Endothelial cell of umbilical vein (primary cell): ENCODE data around the gene SYNM. TPM values are rescaled to one million over a fixed set of nuclear protein-coding genes. Genes with fewer than 3 reads are reported as not detected.

Experiments used
- BruUV-seq: library from RNA; stranded (reverse); fragments of 400-500 nt; replicated peaks from 2 replicates; lab custom pipeline; 2021; lab: Mats Ljungman, UMichigan
- CTCF ChIA-PET: fragments of 300-600, 350-600 bp; sonication (Branson Sonifier 250); formaldehyde crosslinking; loops from one replicate; lab custom pipeline; 2021; ENCODE audit warnings: antibody characterized with exemption, inconsistent platforms; lab: Charles Lee
- POLR2A ChIA-PET: fragments of 300-600, 350-600 bp; sonication (Branson Sonifier 250); formaldehyde crosslinking; loops from one replicate; lab custom pipeline; 2021; ENCODE audit warnings: antibody characterized with exemption, inconsistent platforms; lab: Charles Lee
- DNase-seq: peaks from one replicate; pipeline ENCODE4 v3.0.0-alpha.2; 2011; ENCODE audit warnings: low read depth, low spot score
- FAIRE-seq: peaks from 2 replicates; lab custom pipeline; 2011; peaks lifted over from hg19 to GRCh38; lab: Jason Lieb, UNC
- H2AFZ ChIP-seq: 2 replicates; pipeline ENCODE4 v1.6.0; 2012; ENCODE audit warnings: low read depth, low read length, control low read depth, inconsistent platforms
- H3K27ac ChIP-seq: 2 replicates; pipeline ENCODE4 v1.5.1; 2011; ENCODE audit warnings: low read depth, mild to moderate bottlenecking, control low read depth, low read length, moderate library complexity; ENCODE audit not compliant: insufficient read depth
- H3K27me3 ChIP-seq, 2 experiments: 2 replicates each; pipeline versions ENCODE4 v1.6.0 to v1.6.1; 2011; ENCODE audit warnings: low read length in 2 of 2, mixed read lengths in 1 of 2; ENCODE audit not compliant: control insufficient read depth in 2 of 2, insufficient read depth in 2 of 2
- H3K36me3 ChIP-seq, 2 experiments: 2 replicates in 1 of 2; 3 replicates in 1 of 2; pipeline ENCODE4 v1.5.1; 2011; ENCODE audit warnings: low read length in 2 of 2, mild to moderate bottlenecking in 1 of 2, moderate library complexity in 1 of 2; ENCODE audit not compliant: control insufficient read depth in 2 of 2, insufficient read depth in 2 of 2; ENCODE audit errors: extremely low read depth in 1 of 2
- H3K4me1 ChIP-seq: 3 replicates; pipeline ENCODE4 v1.5.1; 2011; ENCODE audit warnings: mild to moderate bottlenecking, low read length; ENCODE audit not compliant: control insufficient read depth, insufficient read depth; ENCODE audit errors: extremely low read depth
- H3K4me2 ChIP-seq: 2 replicates; pipeline ENCODE4 v1.6.1; 2011; ENCODE audit warnings: low read length, control low read depth, mixed read lengths; ENCODE audit not compliant: insufficient read depth
- H3K4me3 ChIP-seq, 3 experiments: fragments of 200-600 bp in 1 of 3; sonication (generic), shearing (Covaris generic) in 1 of 3; replicated peaks in 1 of 3; 2 replicates each; pipeline ENCODE4 v1.5.1; 2011 to 2016; ENCODE audit warnings: control low read depth in 3 of 3, low read length in 3 of 3, mild to moderate bottlenecking in 2 of 3, inconsistent platforms in 1 of 3, low read depth in 1 of 3, moderate library complexity in 1 of 3; ENCODE audit not compliant: insufficient read depth in 1 of 3
- H3K79me2 ChIP-seq: 2 replicates; pipeline ENCODE4 v1.6.0; 2012; ENCODE audit warnings: low read length, inconsistent platforms; ENCODE audit not compliant: control insufficient read depth, insufficient read depth
- H3K9ac ChIP-seq: replicated peaks from 2 replicates; pipeline ENCODE3; 2011; ENCODE audit warnings: low read length, control low read depth; ENCODE audit not compliant: insufficient read depth; ENCODE audit errors: extremely low read depth
- H3K9me1 ChIP-seq: replicated peaks from 3 replicates; pipeline ENCODE4 v1.6.0; 2011; ENCODE audit warnings: mild to moderate bottlenecking, low read length; ENCODE audit not compliant: control insufficient read depth, insufficient read depth; ENCODE audit errors: extremely low read depth
- H3K9me3 ChIP-seq: replicated peaks from 2 replicates; pipeline ENCODE4 v1.5.1; 2012; ENCODE audit warnings: low read length, inconsistent platforms; ENCODE audit not compliant: control insufficient read depth, insufficient read depth
- H4K20me1 ChIP-seq: replicated peaks from 2 replicates; pipeline ENCODE3; 2011; ENCODE audit warnings: mild to moderate bottlenecking, low read length; ENCODE audit not compliant: control insufficient read depth, insufficient read depth; ENCODE audit errors: extremely low read depth
- EZH2 ChIP-seq: IDR thresholded peaks from 2 replicates; pipeline ENCODE4 v1.6.1; 2012; ENCODE audit warnings: borderline replicate concordance, low read depth, mild to moderate bottlenecking, moderate library complexity, low read length, inconsistent platforms; ENCODE audit not compliant: severe bottlenecking
- FOS ChIP-seq: IDR thresholded peaks from 2 replicates; pipeline ENCODE4 v1.6.1; 2011; ENCODE audit warnings: mild to moderate bottlenecking, low read length, moderate library complexity, borderline replicate concordance; ENCODE audit not compliant: insufficient read depth
- GATA2 ChIP-seq: IDR thresholded peaks from 2 replicates; pipeline ENCODE4 v1.7.0; 2011; ENCODE audit warnings: low read depth, mild to moderate bottlenecking, moderate library complexity, mixed read lengths, low read length; ENCODE audit not compliant: insufficient read length, insufficient read depth
- JUN ChIP-seq: IDR thresholded peaks from 2 replicates; pipeline ENCODE4 v1.6.1; 2011; ENCODE audit warnings: borderline replicate concordance, low read depth; ENCODE audit not compliant: insufficient read length, insufficient read depth
- MYC ChIP-seq: IDR thresholded peaks from one replicate; pipeline ENCODE4 v1.6.1; 2011; ENCODE audit warnings: mild to moderate bottlenecking, low read depth, low read length
- POLR2A ChIP-seq: IDR thresholded peaks from 2 replicates; pipeline ENCODE4 v1.6.1; 2012; ENCODE audit warnings: low read depth, mild to moderate bottlenecking, control low read depth, low read length
- POLR2AphosphoS5 ChIP-seq: IDR thresholded peaks from 2 replicates; pipeline ENCODE4 v1.6.1; 2012; ENCODE audit warnings: low read depth, mild to moderate bottlenecking, control low read depth, low read length, moderate library complexity; ENCODE audit not compliant: insufficient read depth
- dilution Hi-C: fragments of 300-500 bp; cut with MboI; formaldehyde crosslinking; loops from one replicate; pipeline ENCODE4 v1.15.0; 2019; ENCODE audit warnings: low sequenced_read_pairs; ENCODE audit not compliant: extremely low pct_ligation_motif_present
- intact Hi-C: fragments of 100-400 bp; cut with micrococcal nuclease; formaldehyde crosslinking; loops from one replicate; pipeline ENCODE4 v1.10.0; 2022
- polyA plus RNA-seq, 4 experiments: library from polyadenylated mRNA; depleted of rRNA in 3 of 4; stranded (reverse) in 3 of 4; unstranded in 1 of 4; fragments of >200 nt; gene quantifications; 2 replicates each; pipeline versions ENCODE4 v1.2.1 to v1.2.3, GENCODE V29; 2011 to 2012; ENCODE audit warnings: missing spikeins in 1 of 4
- total RNA-seq: library from RNA; stranded (reverse); gene quantifications from 2 replicates; pipeline ENCODE4 v1.2.3, GENCODE V29; 2021
- TF ChIP-seq, protein P1 (sequence below), 2 donors: IDR thresholded peaks; 1 replicate in 1 of 2; 2 replicates in 1 of 2; pipeline ENCODE4 v1.5.1; 2011; ENCODE audit warnings: low read length in 2 of 2, mild to moderate bottlenecking in 2 of 2, moderate library complexity in 2 of 2, control low read depth in 1 of 2, inconsistent platforms in 1 of 2, low read depth in 1 of 2; ENCODE audit not compliant: insufficient read depth in 1 of 2; ENCODE audit errors: extremely low read depth in 1 of 2
- TF ChIP-seq, protein P2 (sequence below): IDR thresholded peaks from 2 replicates; pipeline ENCODE4 v1.6.1; 2011; ENCODE audit not compliant: insufficient read depth, insufficient read length

SYNM gene
- total and polyA plus RNA-seq, 2 donors (not counting 3 experiments of a cell fraction or from before 2014, with no cell fraction given): 3.7 to 10.2 TPM

- no peak for FAIRE-seq
- H3K27me3 ChIP-seq: no peaks in the 10 kb centered on the region
- H3K9me1 ChIP-seq: no peaks in the 10 kb centered on the region
- peaks cover 0 to 4% of the 10 kb centered on the region in 2 experiments for H3K36me3 ChIP-seq
- H3K4me1 ChIP-seq: peaks cover 14% of the 10 kb centered on the region
- no peak overlapping the region for H3K4me2 ChIP-seq
- intact Hi-C loops (no loop called here), dilution Hi-C loops (no loop called here)
- TF ChIP-seq, protein P1, sequence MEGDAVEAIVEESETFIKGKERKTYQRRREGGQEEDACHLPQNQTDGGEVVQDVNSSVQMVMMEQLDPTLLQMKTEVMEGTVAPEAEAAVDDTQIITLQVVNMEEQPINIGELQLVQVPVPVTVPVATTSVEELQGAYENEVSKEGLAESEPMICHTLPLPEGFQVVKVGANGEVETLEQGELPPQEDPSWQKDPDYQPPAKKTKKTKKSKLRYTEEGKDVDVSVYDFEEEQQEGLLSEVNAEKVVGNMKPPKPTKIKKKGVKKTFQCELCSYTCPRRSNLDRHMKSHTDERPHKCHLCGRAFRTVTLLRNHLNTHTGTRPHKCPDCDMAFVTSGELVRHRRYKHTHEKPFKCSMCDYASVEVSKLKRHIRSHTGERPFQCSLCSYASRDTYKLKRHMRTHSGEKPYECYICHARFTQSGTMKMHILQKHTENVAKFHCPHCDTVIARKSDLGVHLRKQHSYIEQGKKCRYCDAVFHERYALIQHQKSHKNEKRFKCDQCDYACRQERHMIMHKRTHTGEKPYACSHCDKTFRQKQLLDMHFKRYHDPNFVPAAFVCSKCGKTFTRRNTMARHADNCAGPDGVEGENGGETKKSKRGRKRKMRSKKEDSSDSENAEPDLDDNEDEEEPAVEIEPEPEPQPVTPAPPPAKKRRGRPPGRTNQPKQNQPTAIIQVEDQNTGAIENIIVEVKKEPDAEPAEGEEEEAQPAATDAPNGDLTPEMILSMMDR (IDR thresholded peaks at IDR 0.05; ENCODE audit: extremely low read depth in 1 of 2, insufficient read depth in 1 of 2, low read depth in 1 of 2, low read length in 2 of 2): no peak
- TF ChIP-seq, protein P2, sequence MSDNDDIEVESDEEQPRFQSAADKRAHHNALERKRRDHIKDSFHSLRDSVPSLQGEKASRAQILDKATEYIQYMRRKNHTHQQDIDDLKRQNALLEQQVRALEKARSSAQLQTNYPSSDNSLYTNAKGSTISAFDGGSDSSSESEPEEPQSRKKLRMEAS: no peak
- TF ChIP-seq FOS: no peak
- TF ChIP-seq EZH2: no peak
- TF ChIP-seq POLR2A: no peak
- TF ChIP-seq GATA2: no peak
- TF ChIP-seq MYC: no peak
- no peak for TF ChIP-seq JUN
- no peak for TF ChIP-seq POLR2AphosphoS5
- H3K9ac ChIP-seq: no peak overlapping the region
- POLR2A ChIA-PET: no interaction called here
- H3K27ac ChIP-seq: no peak overlapping the region
- BruUV-seq: no TSS peak
- no peaks in the 10 kb centered on the region for H3K9me3 ChIP-seq
- DNase-seq: no peak
- H4K20me1 ChIP-seq: no peaks in the 10 kb centered on the region
- H3K79me2 ChIP-seq: no peaks in the 10 kb centered on the region
- no peak overlapping the region for H2AFZ ChIP-seq
- no peak overlapping the region for H3K4me3 ChIP-seq
- CTCF ChIA-PET: interaction anchor here (1.1 kb wide), 1 partner anchor 27 kb away, joined by 3 read pairs; no protein-coding TSS in a partner anchor
Observed at GRCh38 chr15:99137111-99137546, 32.2 kb downstream of the SYNM start.
